Ishikawa (cell line): ENCODE data around the gene MMAB.

Experiments used
- EP300 ChIP-seq: IDR thresholded peaks from 2 replicates; pipeline ENCODE4 v1.6.1; 2012; ENCODE audit warnings: borderline replicate concordance
- FOXM1 ChIP-seq: IDR thresholded peaks from 2 replicates; pipeline ENCODE4 v1.6.1; 2012; ENCODE audit warnings: low read depth, borderline replicate concordance
- TAF1 ChIP-seq: IDR thresholded peaks from 2 replicates; pipeline ENCODE4 v1.6.1; 2012; ENCODE audit warnings: low read depth, mild to moderate bottlenecking
- TEAD4 ChIP-seq: IDR thresholded peaks from 2 replicates; pipeline ENCODE4 v1.6.1; 2012
- USF1 ChIP-seq: IDR thresholded peaks from 2 replicates; pipeline ENCODE4 v1.6.1; 2012

GRCh38 chr12:109581334-109581691 lies 8.0 kb upstream of the MMAB start:
- TF ChIP-seq USF1: no peak
- TF ChIP-seq TEAD4: no peak
- no peak for TF ChIP-seq FOXM1
- TF ChIP-seq TAF1: no peak
- no peak for TF ChIP-seq EP300
